Gastroesophageal sphincter (tissue), 4 donors: ENCODE data around the gene GPHA2. TPM values are rescaled to one million over a fixed set of nuclear protein-coding genes. Genes with fewer than 3 reads are reported as not detected.

Experiments used
- ATAC-seq: fragments of 150-250 bp; one replicate; pipeline ENCODE4 v1.9.1; 2016; ENCODE audit warnings: mild to moderate bottlenecking, moderate library complexity
- H3K27ac ChIP-seq, 4 donors: fragments of 200-600 bp; sonication (generic) in 3 of 4; 1 replicate in 3 of 4; 2 replicates in 1 of 4; pipeline ENCODE4 v1.5.1; 2016 to 2019
- H3K27me3 ChIP-seq: fragments of 200-600 bp; sonication (generic); one replicate; pipeline ENCODE4 v1.5.1; 2019
- H3K36me3 ChIP-seq, 2 donors: fragments of 200-600 bp; sonication (generic); one replicate each; pipeline ENCODE4 v1.5.1; 2019; ENCODE audit warnings: control low read depth in 1 of 2
- H3K4me1 ChIP-seq, 3 donors: fragments of 200-600 bp; sonication (generic); 1 replicate in 2 of 3; 2 replicates in 1 of 3; pipeline ENCODE4 v1.5.1; 2016 to 2019; ENCODE audit warnings: control low read depth in 2 of 3
- H3K4me3 ChIP-seq, 2 donors: fragments of 200-600 bp; sonication (generic); one replicate each; pipeline ENCODE4 v1.5.1; 2019; ENCODE audit warnings: mild to moderate bottlenecking in 1 of 2, moderate library complexity in 1 of 2
- H3K9me3 ChIP-seq, 3 donors: fragments of 200-600 bp; sonication (generic); one replicate each; pipeline ENCODE4 v1.5.1; 2017 to 2019; ENCODE audit warnings: control low read depth in 2 of 3
- EP300 ChIP-seq: sonication (generic); formaldehyde crosslinking; IDR thresholded peaks from one replicate; pipeline ENCODE4 v1.6.1; 2017; ENCODE audit warnings: antibody characterized with exemption, mild to moderate bottlenecking
- POLR2A ChIP-seq, 2 donors: fragments of 450-650 bp; IDR thresholded peaks; one replicate each; pipeline ENCODE4 v1.6.1; 2017; ENCODE audit warnings: antibody characterized with exemption in 2 of 2, mild to moderate bottlenecking in 2 of 2, moderate library complexity in 1 of 2
- POLR2AphosphoS5 ChIP-seq: sonication (generic); formaldehyde crosslinking; IDR thresholded peaks from one replicate; pipeline ENCODE4 v1.6.1; 2017; ENCODE audit warnings: antibody characterized with exemption
- WGBS, 2 donors: methylation state at CpG; one replicate each; pipeline ENCODE4 v1.1.5; 2018; ENCODE audit warnings: low coverage in 1 of 2; 5-methylcytosine and 5-hydroxymethylcytosine counted together
- total RNA-seq, 4 donors: library from RNA; depleted of rRNA; stranded (reverse); fragments of >200 nt; gene quantifications; one replicate each; pipeline ENCODE4 v1.1.0, GENCODE V29; 2016
- TF ChIP-seq, protein P1 (sequence below), 4 experiments: fragments of 200-600 bp in 2 of 4; fragments of 450-650 bp in 2 of 4; sonication (generic) in 1 of 4; IDR thresholded peaks; one replicate each; pipeline ENCODE4 v1.5.1; 2017 to 2019; ENCODE audit warnings: antibody characterized with exemption in 4 of 4, mild to moderate bottlenecking in 2 of 4, moderate library complexity in 2 of 4

Gene GPHA2
- total RNA-seq, 4 donors from 2014 or later = not detected

DNA sequence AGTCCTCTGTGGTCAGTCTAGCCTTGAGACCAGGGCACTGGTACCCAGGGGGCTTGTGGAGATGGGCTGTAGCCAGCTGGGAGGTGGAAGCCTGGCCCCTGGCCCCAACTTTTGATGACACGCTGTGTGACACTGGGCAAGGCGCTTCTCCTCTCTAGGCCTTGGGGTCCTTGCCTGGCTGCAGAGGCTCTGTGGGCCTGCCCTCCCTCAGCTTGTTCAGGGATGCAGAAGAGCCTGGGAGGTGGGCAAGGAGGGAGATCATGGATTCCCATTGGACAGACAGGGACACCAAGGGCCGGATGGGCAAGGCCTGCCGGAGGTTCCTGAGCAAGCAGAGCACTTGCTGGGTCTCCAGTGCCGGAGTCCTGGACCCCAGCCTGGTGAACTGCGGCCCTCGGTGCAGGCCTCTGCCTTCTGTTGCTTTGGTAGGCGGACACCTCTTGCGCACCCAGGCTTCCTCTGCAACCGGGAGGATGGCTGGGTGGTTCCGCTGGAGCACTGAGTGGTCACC is 12.5 kb downstream of the GPHA2 start:
- no peak for ATAC-seq
- peaks cover 0 to 47% (median 24%) of the 10 kb centered on the region in 3 donors for H3K4me1 ChIP-seq
- no peak for TF ChIP-seq POLR2A (IDR thresholded peaks at IDR 0.05)
- TF ChIP-seq, protein P1, sequence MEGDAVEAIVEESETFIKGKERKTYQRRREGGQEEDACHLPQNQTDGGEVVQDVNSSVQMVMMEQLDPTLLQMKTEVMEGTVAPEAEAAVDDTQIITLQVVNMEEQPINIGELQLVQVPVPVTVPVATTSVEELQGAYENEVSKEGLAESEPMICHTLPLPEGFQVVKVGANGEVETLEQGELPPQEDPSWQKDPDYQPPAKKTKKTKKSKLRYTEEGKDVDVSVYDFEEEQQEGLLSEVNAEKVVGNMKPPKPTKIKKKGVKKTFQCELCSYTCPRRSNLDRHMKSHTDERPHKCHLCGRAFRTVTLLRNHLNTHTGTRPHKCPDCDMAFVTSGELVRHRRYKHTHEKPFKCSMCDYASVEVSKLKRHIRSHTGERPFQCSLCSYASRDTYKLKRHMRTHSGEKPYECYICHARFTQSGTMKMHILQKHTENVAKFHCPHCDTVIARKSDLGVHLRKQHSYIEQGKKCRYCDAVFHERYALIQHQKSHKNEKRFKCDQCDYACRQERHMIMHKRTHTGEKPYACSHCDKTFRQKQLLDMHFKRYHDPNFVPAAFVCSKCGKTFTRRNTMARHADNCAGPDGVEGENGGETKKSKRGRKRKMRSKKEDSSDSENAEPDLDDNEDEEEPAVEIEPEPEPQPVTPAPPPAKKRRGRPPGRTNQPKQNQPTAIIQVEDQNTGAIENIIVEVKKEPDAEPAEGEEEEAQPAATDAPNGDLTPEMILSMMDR (IDR thresholded peaks at IDR 0.05) = no peak
- TF ChIP-seq POLR2AphosphoS5 = no peak
- no peak for TF ChIP-seq EP300
- peak overlapping the region in 3 of 4 donors; percentile 91 to 97 (median 95) for H3K27ac ChIP-seq
- H3K4me3 ChIP-seq = peak overlapping the region in 1 of 2 donors; percentile 97
- no peaks in the 10 kb centered on the region for H3K27me3 ChIP-seq
- H3K9me3 ChIP-seq = no peaks in the 10 kb centered on the region
- H3K36me3 ChIP-seq = peaks cover 0 to 17% of the 10 kb centered on the region in 2 donors
- no CpG with 5 or more reads among the region's 11 CpGs for WGBS, 2 donors

DNA sequence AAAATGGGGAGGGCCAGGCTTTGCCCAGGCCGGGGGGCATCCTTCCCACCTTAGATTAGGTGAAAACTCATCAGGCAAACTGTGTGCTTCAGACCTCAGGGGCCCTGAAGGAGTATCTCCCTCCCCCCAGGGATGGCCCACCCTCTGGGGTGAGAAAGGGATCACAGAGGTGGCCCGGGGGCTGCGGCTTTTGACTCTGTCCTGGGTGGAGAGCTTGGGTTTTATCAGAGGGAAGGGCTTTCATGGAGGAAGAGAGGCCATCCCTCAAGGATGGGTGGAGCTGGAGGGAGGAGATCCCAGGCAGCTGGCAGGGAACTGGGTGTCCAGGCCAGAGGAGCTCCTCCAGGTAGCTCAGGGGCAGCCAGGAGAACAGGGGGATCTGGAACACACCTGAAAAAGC is 14.3 kb downstream of the GPHA2 start:
- no peak overlapping the region for H3K27ac ChIP-seq
- H3K36me3 ChIP-seq = no peaks in the 10 kb centered on the region
- H3K27me3 ChIP-seq = no peaks in the 10 kb centered on the region
- TF ChIP-seq, protein P1 (IDR thresholded peaks at IDR 0.05) = no peak
- TF ChIP-seq POLR2A (IDR thresholded peaks at IDR 0.05) (no peak), POLR2AphosphoS5 (no peak), EP300 (no peak)
- H3K4me3 ChIP-seq = no peak overlapping the region
- ATAC-seq = no peak
- H3K4me1 ChIP-seq = peaks cover 0 to 50% (median 28%) of the 10 kb centered on the region in 3 donors
- WGBS, 2 donors = no CpG with 5 or more reads among the region's 3 CpGs
- no peaks in the 10 kb centered on the region for H3K9me3 ChIP-seq

DNA sequence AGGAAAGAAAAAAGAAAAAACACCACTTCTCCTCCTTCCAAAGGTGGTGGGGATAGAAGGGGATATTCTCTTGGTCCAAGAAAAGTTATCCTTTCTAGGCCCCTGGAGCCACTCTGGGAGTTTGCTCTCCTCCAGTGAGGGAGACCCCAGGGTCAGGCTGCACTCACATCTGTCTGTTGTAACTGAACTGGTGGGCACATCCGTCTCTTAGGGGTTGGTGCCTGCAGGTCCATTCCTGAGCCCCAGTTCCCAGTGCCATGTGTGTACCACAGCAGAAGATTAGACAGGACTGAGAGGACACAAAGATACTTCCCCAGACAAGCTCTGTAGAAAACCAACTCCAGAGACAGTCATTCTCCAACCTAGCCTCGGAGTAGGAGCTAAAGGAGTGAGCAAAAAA is 15.6 kb downstream of the GPHA2 start:
- Histone ChIP-seq H3K27ac (no peak overlapping the region), H3K9me3 (no peaks in the 10 kb centered on the region), H3K27me3 (no peaks in the 10 kb centered on the region), H3K4me3 (no peak overlapping the region), H3K4me1 (peaks cover 2 to 50% (median 26%) of the 10 kb centered on the region in 3 donors), H3K36me3 (no peaks in the 10 kb centered on the region)
- WGBS, 2 donors = 88 to 89% methylated on average over 1 of the region's 2 CpGs
- TF ChIP-seq POLR2AphosphoS5 = no peak
- no peak for TF ChIP-seq EP300
- TF ChIP-seq POLR2A (IDR thresholded peaks at IDR 0.05) = no peak
- TF ChIP-seq, protein P1 (IDR thresholded peaks at IDR 0.05) = no peak
- ATAC-seq = no peak

DNA sequence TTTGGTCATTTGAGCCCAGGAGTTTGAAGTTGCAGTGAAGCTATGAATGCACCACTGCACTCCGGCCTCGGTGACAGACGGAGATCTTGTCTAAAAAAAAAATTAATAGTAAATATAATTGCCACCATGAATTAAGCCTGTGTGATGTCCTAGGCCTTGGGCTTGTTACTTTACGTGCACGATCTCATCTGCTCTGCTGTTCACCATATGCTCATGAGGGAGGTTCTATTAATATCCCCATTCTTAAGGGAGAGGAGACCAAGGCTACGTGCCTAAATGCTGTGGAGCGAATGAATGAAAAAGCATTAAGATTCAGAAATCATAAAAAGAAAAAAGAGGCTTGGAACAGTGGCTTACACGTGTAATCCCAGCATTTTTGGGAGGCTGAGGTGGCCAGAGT is 16.1 kb downstream of the GPHA2 start:
- WGBS, 2 donors = 72% methylated on average over 8 of the region's 8 CpGs; no CpG with 5 or more reads in 1 of the 2 donors
- TF ChIP-seq POLR2A (IDR thresholded peaks at IDR 0.05) = no peak
- TF ChIP-seq EP300 = no peak
- no peak for TF ChIP-seq POLR2AphosphoS5
- TF ChIP-seq, protein P1 (IDR thresholded peaks at IDR 0.05) = no peak
- no peak overlapping the region for H3K27ac ChIP-seq

DNA sequence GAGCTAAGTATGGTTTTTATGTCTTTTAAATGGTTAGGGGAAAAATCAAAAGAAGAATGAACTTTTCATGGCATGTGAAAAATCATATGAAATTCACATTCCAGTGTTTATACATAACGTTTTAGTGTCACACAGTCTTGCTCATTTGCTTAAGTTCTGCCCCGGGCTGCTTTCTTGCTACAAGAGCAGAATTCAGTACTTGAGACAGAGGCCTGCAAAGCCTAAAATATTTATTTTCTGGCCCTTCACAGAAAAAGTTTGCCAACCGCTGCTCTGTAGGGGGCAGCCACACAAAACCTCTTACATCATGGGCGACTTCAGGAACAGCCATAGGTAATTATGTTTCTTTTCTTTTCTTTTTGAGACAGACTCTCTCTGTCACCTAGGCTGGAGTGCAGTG is 17.7 kb downstream of the GPHA2 start:
- TF ChIP-seq POLR2A (IDR thresholded peaks at IDR 0.05) = no peak
- TF ChIP-seq, protein P1 (IDR thresholded peaks at IDR 0.05) = peak in 2 of 4 experiments; percentile 13 to 26

More for the DNA sequence above, 16.1 kb downstream of the GPHA2 start:
- Histone ChIP-seq H3K4me1 (peaks cover 2 to 53% (median 25%) of the 10 kb centered on the region in 3 donors), H3K9me3 (no peaks in the 10 kb centered on the region), H3K36me3 (peaks cover 0 to 1% of the 10 kb centered on the region in 2 donors), H3K4me3 (no peak overlapping the region), H3K27me3 (no peaks in the 10 kb centered on the region)
- ATAC-seq = no peak

More for the DNA sequence above, 17.7 kb downstream of the GPHA2 start:
- Histone ChIP-seq H3K4me3 (peak overlapping the region; percentile 52 to 74), H3K36me3 (peaks cover 0 to 17% of the 10 kb centered on the region in 2 donors), H3K9me3 (no peaks in the 10 kb centered on the region), H3K27ac (peak overlapping the region; percentile 80 to 86 (median 82)), H3K27me3 (no peaks in the 10 kb centered on the region), H3K4me1 (peaks cover 2 to 44% (median 19%) of the 10 kb centered on the region in 3 donors)
- WGBS, 2 donors = 7 to 9% methylated on average over 4 of the region's 4 CpGs
- no peak for ATAC-seq
